AG09309 (cell line): ENCODE measurements around the gene PDYN.
"Not testable (repeated sequence)": the region's sequence is repeated elsewhere in the genome, so short reads cannot be mapped to it uniquely, and the experiment has no call there.

Experiments used
- DNase-seq: peaks from one replicate; pipeline ENCODE4 v3.0.0-alpha.2; 2010; ENCODE audit warnings: low read depth
- H3K4me3 ChIP-seq: 2 replicates; pipeline ENCODE4 v1.5.1; 2011; ENCODE audit warnings: mild to moderate bottlenecking, low read depth, low read length, moderate library complexity; ENCODE audit not compliant: control insufficient read depth
- CTCF ChIP-seq: IDR thresholded peaks from 2 replicates; pipeline ENCODE4 v1.5.1; 2011; ENCODE audit warnings: mild to moderate bottlenecking, low read depth, low read length, inconsistent platforms; ENCODE audit not compliant: insufficient read depth, control insufficient read depth; ENCODE audit errors: missing control alignments

Gene PDYN

GRCh38 chr20:1993986-1994385 lies at the start of gene PDYN:
Gene PDYN (minus strand): TSS chr20:1994058. CDS start chr20:1983084, 10,974 bp downstream.
- no peak for TF ChIP-seq CTCF
- DNase-seq, result no peak
- no peak within 1 kb of the TSS for H3K4me3 ChIP-seq

- H3K4me3 ChIP-seq, result no peak overlapping the region
- no peak for TF ChIP-seq CTCF
- peak; percentile 10 for DNase-seq
Observed at GRCh38 chr20:2042400-2042799, 48.5 kb upstream of the PDYN start.

- DNase-seq, result no peak
- TF ChIP-seq CTCF, result no peak
Observed at GRCh38 chr20:2038161-2038560, 44.3 kb upstream of the PDYN start.

GRCh38 chr20:2037296-2037914 lies 43.5 kb upstream of the PDYN start:
- DNase-seq, result no peak
- no peak overlapping the region for H3K4me3 ChIP-seq
- no peak for TF ChIP-seq CTCF

More at GRCh38 chr20:2038161-2038560, 44.3 kb upstream of the PDYN start:
- H3K4me3 ChIP-seq, result no peak overlapping the region

- DNase-seq, H3K4me3 ChIP-seq: not testable (repeated sequence)
Observed at GRCh38 chr20:2036357-2036756, 42.5 kb upstream of the PDYN start.

GRCh38 chr20:2032168-2032567 lies 38.3 kb upstream of the PDYN start:
- no peak for DNase-seq
- H3K4me3 ChIP-seq, result no peak overlapping the region
- no peak for TF ChIP-seq CTCF

GRCh38 chr20:2026514-2026913 lies 32.7 kb upstream of the PDYN start:
- H3K4me3 ChIP-seq, result no peak overlapping the region
- TF ChIP-seq CTCF, result no peak
- no peak for DNase-seq
